Gastroesophageal sphincter (tissue), 4 donors: Measurements from ENCODE around the gene SLC66A1. TPM values are rescaled to one million over a fixed set of nuclear protein-coding genes. Genes with fewer than 3 reads are reported as not detected.

Source experiments
- ATAC-seq: fragments of 150-250 bp; one replicate; pipeline ENCODE4 v1.9.1; 2016; ENCODE audit warnings: mild to moderate bottlenecking, moderate library complexity
- H3K27ac ChIP-seq, 4 donors: fragments of 200-600 bp; sonication (generic) in 3 of 4; 1 replicate in 3 of 4; 2 replicates in 1 of 4; pipeline ENCODE4 v1.5.1; 2016 to 2019
- H3K27me3 ChIP-seq: fragments of 200-600 bp; sonication (generic); one replicate; pipeline ENCODE4 v1.5.1; 2019
- H3K36me3 ChIP-seq, 2 donors: fragments of 200-600 bp; sonication (generic); one replicate each; pipeline ENCODE4 v1.5.1; 2019; ENCODE audit warnings: control low read depth in 1 of 2
- H3K4me1 ChIP-seq, 3 donors: fragments of 200-600 bp; sonication (generic); 1 replicate in 2 of 3; 2 replicates in 1 of 3; pipeline ENCODE4 v1.5.1; 2016 to 2019; ENCODE audit warnings: control low read depth in 2 of 3
- H3K4me3 ChIP-seq, 2 donors: fragments of 200-600 bp; sonication (generic); one replicate each; pipeline ENCODE4 v1.5.1; 2019; ENCODE audit warnings: mild to moderate bottlenecking in 1 of 2, moderate library complexity in 1 of 2
- H3K9me3 ChIP-seq, 3 donors: fragments of 200-600 bp; sonication (generic); one replicate each; pipeline ENCODE4 v1.5.1; 2017 to 2019; ENCODE audit warnings: control low read depth in 2 of 3
- EP300 ChIP-seq: sonication (generic); formaldehyde crosslinking; IDR thresholded peaks from one replicate; pipeline ENCODE4 v1.6.1; 2017; ENCODE audit warnings: antibody characterized with exemption, mild to moderate bottlenecking
- POLR2A ChIP-seq, 2 donors: fragments of 450-650 bp; IDR thresholded peaks; one replicate each; pipeline ENCODE4 v1.6.1; 2017; ENCODE audit warnings: antibody characterized with exemption in 2 of 2, mild to moderate bottlenecking in 2 of 2, moderate library complexity in 1 of 2
- POLR2AphosphoS5 ChIP-seq: sonication (generic); formaldehyde crosslinking; IDR thresholded peaks from one replicate; pipeline ENCODE4 v1.6.1; 2017; ENCODE audit warnings: antibody characterized with exemption
- WGBS, 2 donors: methylation state at CpG; one replicate each; pipeline ENCODE4 v1.1.5; 2018; ENCODE audit warnings: low coverage in 1 of 2; 5-methylcytosine and 5-hydroxymethylcytosine counted together
- total RNA-seq, 4 donors: library from RNA; depleted of rRNA; stranded (reverse); fragments of >200 nt; gene quantifications; one replicate each; pipeline ENCODE4 v1.1.0, GENCODE V29; 2016
- TF ChIP-seq, protein P1 (sequence below), 4 experiments: fragments of 200-600 bp in 2 of 4; fragments of 450-650 bp in 2 of 4; sonication (generic) in 1 of 4; IDR thresholded peaks; one replicate each; pipeline ENCODE4 v1.5.1; 2017 to 2019; ENCODE audit warnings: antibody characterized with exemption in 4 of 4, mild to moderate bottlenecking in 2 of 4, moderate library complexity in 2 of 4

SLC66A1 gene
- total RNA-seq, 4 donors from 2014 or later = 8.1 to 12.3 (median 11.7) TPM

DNA sequence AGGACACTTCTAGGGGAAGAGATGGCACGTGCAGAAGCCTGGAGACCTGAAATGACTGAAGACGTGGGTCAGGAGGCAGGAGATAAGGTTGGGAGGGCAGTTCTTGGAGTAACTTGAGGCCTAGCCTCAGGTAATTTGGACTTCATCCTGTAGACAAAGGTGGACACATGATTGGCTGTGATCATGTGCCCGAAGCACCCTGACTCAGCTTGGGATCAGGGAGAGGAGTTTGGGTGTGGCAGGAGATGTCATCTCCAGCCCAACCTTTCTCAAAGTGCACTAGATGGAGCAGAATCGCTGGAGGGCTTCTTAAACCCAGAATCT lies 1.5 kb downstream of the SLC66A1 start:
- no peak for TF ChIP-seq POLR2AphosphoS5
- Histone ChIP-seq H3K4me3 (no peak overlapping the region), H3K4me1 (peaks cover 0 to 67% (median 22%) of the 10 kb centered on the region in 3 donors), H3K27me3 (no peaks in the 10 kb centered on the region), H3K9me3 (no peaks in the 10 kb centered on the region), H3K27ac (no peak overlapping the region), H3K36me3 (peaks cover 0 to 21% of the 10 kb centered on the region in 2 donors)
- no peak for ATAC-seq
- WGBS, 2 donors = 33 to 100% methylated on average over 1 of the region's 4 CpGs

DNA sequence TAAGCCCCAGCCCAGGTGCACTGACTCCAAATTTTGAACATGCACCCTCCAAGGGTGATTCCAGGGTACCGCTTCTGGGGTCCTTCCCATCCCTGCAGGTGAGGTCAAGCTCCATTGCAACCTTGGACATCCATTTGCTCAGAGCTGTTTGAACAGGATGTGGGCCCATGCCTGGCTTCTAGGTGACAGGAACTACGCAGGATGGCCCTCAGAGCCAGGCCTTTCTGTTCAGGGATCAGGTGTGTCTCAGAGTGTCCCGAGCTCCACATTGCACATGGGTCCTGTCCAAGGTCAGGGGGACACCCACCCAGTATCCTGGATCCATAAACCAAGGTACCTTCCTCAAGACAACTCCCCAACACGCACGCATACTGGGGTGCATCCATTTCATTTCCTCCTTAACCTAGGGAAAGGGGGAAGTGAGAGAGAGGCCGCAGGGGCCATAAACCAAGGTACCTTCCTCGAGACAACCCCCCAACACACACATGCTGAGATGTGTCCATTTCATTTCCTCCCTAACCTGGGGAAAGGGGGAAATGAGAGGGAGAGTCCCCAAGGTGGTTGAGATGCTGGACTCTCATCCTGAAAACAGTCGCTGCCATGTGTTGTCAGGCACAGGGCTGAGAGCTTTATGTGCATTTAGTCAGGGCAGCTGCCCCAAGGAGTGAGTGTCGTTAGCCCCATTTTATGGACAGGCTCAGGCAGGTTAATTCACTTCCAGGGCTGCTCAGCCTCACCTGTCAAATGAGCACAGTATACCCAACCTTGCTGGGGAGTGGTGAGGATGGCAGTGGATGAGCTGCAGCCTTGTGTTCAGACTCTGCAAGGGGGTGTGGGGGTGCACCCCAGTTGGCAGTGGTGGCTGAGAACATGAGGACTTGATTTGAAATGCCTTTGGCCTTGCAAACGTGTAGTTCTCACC lies 2.1 kb downstream of the SLC66A1 start:
- Histone ChIP-seq H3K4me1 (peaks cover 0 to 67% (median 22%) of the 10 kb centered on the region in 3 donors), H3K27ac (no peak overlapping the region)
- ATAC-seq = no peak

DNA sequence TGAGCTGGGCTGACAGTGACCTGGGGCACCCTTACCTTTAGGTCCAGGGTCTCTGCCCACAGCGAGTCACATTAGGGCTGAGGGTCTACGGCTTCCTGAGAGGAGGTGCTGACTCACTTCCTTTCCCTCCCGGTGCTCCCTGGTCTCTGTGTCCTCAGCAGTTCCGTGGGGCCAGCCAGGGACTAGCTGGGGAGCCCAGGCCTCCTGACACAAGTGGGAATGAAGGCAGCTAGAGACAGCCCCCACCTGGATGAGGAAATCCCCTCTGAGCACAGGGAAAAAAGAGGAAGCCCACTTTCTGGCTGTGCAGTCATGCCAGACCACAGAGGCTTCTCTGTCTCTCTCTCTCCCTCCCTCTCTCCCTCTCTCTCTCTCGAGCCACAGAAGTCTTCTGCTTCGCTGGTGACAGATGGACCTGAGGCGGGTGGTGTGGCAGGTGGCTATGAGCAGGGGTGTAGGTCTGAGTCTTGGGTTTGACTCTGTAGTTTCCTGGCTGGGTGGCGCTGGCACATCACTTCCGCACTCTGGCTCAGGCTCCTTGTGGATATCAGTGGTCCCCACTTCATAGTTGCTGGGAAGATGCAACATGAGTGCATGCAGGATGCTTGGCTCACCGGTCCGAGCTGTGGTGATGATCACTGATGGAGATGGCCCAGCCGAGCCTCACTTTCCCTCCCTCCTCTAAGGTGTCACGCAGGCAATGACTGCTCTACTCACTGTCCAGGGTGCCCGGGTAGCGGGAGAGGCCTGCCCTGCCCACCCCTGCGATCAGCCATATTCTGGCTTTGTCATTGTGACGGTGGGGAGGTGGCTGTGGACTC lies 3.5 kb downstream of the SLC66A1 start:
- H3K36me3 ChIP-seq = peaks cover 0 to 27% of the 10 kb centered on the region in 2 donors
- H3K9me3 ChIP-seq = no peaks in the 10 kb centered on the region
- H3K4me3 ChIP-seq = no peak overlapping the region
- peaks cover 0 to 59% (median 22%) of the 10 kb centered on the region in 3 donors for H3K4me1 ChIP-seq
- ATAC-seq = no peak
- no peak for TF ChIP-seq POLR2A (IDR thresholded peaks at IDR 0.05)
- TF ChIP-seq EP300 = no peak
- no peak for TF ChIP-seq POLR2AphosphoS5
- TF ChIP-seq, protein P1, sequence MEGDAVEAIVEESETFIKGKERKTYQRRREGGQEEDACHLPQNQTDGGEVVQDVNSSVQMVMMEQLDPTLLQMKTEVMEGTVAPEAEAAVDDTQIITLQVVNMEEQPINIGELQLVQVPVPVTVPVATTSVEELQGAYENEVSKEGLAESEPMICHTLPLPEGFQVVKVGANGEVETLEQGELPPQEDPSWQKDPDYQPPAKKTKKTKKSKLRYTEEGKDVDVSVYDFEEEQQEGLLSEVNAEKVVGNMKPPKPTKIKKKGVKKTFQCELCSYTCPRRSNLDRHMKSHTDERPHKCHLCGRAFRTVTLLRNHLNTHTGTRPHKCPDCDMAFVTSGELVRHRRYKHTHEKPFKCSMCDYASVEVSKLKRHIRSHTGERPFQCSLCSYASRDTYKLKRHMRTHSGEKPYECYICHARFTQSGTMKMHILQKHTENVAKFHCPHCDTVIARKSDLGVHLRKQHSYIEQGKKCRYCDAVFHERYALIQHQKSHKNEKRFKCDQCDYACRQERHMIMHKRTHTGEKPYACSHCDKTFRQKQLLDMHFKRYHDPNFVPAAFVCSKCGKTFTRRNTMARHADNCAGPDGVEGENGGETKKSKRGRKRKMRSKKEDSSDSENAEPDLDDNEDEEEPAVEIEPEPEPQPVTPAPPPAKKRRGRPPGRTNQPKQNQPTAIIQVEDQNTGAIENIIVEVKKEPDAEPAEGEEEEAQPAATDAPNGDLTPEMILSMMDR (IDR thresholded peaks at IDR 0.05) = no peak
- H3K27ac ChIP-seq = no peak overlapping the region
- WGBS, 2 donors = 0 to 69% methylated on average over 1 to 4 of the region's 17 CpGs
- H3K27me3 ChIP-seq = no peaks in the 10 kb centered on the region

More for the DNA sequence above, 2.1 kb downstream of the SLC66A1 start:
- TF ChIP-seq POLR2A (IDR thresholded peaks at IDR 0.05) (no peak), POLR2AphosphoS5 (no peak), EP300 (no peak)
- TF ChIP-seq, protein P1 (IDR thresholded peaks at IDR 0.05) = no peak
- no peaks in the 10 kb centered on the region for H3K27me3 ChIP-seq
- whole genome bisulfite sequencing, 2 donors = 81 to 85% methylated on average over 5 to 6 of the region's 10 CpGs
- no peak overlapping the region for H3K4me3 ChIP-seq
- H3K36me3 ChIP-seq = peaks cover 0 to 24% of the 10 kb centered on the region in 2 donors
- no peaks in the 10 kb centered on the region for H3K9me3 ChIP-seq

DNA sequence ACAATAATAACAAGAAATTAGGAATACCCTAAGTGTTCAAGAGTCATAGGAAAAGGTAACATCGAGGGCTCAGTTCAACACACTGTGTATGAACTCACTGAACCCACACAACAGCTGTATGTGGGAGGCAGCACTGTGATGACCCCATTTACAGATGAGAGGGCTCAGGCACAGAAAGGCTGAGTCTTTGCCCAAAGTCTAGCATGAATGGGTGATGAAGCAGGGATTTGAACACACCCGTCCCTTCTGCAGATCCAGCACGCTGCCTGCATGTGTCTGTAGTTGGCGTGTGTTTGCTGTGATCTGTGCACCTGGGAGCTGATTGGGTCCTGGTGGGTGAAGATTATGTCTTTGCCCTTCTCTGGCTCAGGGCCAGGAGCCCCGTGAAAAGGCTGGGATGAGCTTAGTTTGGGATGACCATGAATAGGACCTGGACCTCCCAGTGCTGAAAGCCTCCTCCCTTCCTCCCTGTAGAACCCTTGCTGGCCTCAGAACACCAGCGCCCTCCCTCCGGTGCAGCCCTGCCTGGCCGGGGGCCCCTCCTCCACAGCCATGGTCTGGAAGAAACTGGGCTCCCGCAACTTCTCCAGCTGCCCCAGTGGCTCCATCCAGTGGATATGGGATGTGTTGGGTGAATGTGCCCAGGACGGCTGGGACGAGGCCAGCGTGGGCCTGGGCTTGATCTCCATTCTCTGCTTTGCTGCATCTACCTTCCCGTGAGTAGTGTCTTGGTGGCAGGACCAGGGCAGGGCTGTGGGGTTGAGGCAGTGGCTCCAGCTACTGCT lies 5.2 kb downstream of the SLC66A1 start:
- 83% methylated on average over 1 to 3 of the region's 13 CpGs for WGBS, 2 donors
- Histone ChIP-seq H3K4me1 (peaks cover 0 to 46% (median 14%) of the 10 kb centered on the region in 3 donors), H3K36me3 (peaks cover 0 to 33% of the 10 kb centered on the region in 2 donors), H3K4me3 (no peak overlapping the region), H3K9me3 (no peaks in the 10 kb centered on the region), H3K27ac (no peak overlapping the region), H3K27me3 (no peaks in the 10 kb centered on the region)
- TF ChIP-seq EP300 = no peak
- no peak for TF ChIP-seq POLR2AphosphoS5
- no peak for ATAC-seq

DNA sequence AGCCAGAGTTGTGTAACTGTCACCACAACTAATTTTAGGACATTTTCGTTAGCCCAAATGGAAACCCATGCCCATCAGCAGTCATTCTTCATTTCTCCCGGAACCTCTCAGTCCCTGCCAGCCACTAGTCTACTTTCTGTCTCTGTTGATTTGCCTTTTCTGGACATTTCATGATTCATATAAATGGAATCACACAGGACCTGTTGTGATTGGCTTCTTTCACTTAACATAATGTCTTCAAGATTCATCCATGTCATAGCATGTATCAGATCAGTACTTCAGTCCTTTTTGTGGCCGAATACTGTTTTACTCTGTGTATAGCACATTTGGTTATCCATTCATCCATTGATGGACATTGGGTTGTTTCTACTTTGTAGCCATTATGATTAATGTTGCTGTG lies 7.1 kb downstream of the SLC66A1 start:
- Histone ChIP-seq H3K4me3 (no peak overlapping the region), H3K9me3 (no peaks in the 10 kb centered on the region), H3K4me1 (peaks cover 0 to 27% (median 3%) of the 10 kb centered on the region in 3 donors), H3K36me3 (peaks cover 0 to 52% of the 10 kb centered on the region in 2 donors), H3K27me3 (no peaks in the 10 kb centered on the region), H3K27ac (no peak overlapping the region)
- ATAC-seq = no peak
- no peak for TF ChIP-seq POLR2AphosphoS5
- no peak for TF ChIP-seq POLR2A (IDR thresholded peaks at IDR 0.05)
- TF ChIP-seq, protein P1 (IDR thresholded peaks at IDR 0.05) = no peak
- TF ChIP-seq EP300 = no peak
- WGBS, 2 donors = 81 to 86% methylated on average over 3 of the region's 3 CpGs
